ENCODE data around the gene FIS1.
"Not testable (repeated sequence)": the region's sequence is repeated elsewhere in the genome, so short reads cannot be mapped to it uniquely, and the experiment has no call there.

The FIS1 gene

DNA sequence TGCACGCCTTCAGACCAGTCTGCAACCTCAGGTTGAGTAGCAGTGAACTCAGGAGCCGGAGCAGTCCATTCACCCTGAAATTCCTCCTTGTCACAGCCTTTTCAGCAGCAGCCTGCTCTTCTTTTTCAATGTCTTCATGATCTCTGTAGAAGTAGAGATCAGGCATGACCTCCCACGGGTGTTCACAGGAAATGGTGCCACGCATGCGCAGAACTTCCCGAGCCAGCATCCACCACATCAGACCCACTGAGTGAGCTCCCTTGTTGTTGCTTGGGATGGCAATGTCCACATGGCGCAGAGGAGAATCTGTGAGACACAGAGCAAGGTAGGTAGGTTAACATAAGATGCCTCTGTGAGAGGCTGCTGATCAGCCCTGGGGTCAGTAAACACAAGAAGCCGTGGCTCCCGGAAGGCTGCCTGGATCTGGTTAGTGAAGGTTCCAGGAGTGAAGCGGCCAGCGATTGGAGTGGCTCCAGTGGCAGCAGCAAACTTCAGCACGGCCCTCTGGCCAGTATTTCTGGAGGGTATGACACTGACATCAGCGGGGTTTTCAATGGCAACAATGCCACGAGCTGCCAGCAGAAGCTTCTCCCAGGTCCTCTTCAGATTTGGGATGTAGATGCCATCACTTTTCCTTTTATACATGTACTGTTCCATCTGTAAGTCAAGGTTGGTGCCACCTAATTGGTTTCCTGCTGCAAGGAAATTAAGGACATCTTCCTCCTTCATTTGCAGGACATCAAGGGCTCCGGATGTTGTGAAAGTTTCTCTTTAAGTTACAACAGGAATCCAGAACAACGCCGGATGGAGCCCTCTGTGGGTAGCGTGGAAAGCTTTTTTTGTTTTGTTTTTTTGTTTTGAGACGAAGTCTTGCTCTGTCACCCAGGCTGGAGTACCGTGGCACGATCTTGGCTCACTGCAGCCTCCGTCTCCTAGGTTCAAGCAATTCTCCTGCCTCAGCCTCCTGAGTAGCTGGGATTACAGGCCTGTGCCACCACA is 40.8 kb downstream of the FIS1 start:
- DNase-seq, result not testable (repeated sequence)

DNA sequence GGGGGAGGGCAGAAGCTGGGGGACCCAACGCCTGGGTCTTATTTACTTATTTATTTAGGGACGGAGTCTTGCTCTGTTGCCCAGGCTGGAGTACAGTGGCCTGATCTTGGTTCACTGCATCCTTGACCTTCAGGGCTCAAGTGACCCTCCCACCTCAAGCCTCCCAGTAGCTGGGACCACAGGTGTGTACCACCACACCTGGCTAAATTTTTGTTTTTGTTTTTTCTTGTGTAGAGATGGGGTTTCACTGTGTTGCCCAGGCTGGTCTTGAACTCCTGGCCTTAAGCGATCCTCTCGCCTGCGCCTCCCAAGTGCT is 42.3 kb downstream of the FIS1 start:
- no peak for DNase-seq

DNA sequence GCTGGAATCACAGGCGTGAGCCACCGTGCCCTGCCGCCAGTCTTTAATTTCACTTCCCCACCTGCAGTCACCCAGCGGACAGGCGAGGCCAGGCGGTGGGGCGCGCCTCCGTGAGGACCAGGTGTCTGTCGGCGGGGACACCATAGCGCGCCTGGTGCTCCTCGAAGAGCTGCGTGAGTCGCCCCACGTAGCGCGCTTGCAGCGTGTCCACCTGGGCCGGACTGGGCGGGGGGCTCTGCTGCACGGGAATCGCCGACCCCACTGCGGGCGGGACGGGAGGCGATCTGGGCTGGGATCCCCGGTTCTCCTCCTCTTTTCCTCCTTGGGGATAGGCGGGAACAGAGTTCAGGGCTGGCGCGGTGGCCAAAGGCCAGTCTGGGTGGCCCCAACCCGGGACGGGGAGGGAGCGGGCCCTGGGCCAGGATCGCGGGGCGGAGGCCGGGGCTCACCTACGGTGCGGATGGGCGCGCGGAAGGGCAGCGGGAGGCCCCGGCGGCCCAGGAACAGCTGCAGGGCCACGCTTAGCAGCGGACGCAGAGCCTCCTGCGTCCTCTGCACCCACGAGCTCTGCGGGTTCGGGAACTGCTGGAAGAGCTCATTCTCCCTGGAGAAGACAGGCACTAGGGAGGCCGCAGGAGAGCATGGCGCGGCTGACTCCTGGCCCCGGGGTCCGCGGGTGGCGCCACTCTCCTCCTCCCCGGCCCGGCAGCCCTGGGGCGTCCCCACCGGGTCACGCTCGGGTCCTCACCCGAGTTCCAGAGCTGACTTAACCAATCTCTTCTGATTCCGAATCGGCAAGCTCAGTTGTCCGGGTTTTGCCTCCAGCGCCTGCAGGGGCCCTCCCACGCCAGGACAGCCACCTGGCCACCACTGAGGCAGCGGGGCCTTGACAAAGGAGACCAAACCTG is 42.9 kb downstream of the FIS1 start:
- no peak for DNase-seq

DNA sequence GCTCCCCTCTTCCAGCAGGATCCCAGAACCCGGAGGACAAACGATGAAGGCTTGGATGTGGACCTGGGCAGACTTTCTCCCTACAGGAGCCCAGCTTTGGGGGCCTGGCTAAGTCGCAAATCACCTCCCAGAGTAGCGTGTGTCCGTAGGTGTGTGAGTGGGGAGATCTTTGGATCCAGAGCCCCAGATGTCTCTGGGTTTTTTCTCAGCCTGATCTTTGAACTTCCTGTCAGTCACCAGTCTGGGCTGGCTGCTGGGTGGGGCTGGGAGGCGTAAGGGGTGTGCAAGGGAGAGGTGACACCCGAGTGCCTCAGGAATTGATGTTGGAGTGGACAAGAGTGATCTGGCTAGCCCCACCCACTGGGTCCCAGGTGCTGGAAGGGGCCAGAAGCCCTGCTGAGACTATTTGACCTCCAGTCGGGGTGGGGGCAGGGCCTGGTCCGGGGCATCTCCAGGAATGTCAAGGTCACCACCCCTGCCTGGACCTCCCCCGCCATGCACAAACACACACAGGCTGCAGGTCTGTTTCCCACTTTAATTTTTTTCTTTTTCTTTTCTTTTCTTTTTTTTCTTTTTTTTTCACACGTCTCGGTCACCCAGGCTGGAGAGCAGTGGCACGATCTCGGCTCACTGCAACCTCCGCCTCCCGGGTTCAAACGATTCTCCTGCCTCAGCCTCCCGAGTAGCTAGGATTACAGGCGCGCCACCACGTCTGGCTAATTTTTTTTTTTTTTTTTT is 43.9 kb downstream of the FIS1 start, which contains the start of gene MOGAT3:
Gene MOGAT3, minus strand, starts transcription at position 175 of the 738 bp plus-strand sequence. CDS start 182 bp downstream, outside the sequence.
- DNase-seq, result no peak

DNA sequence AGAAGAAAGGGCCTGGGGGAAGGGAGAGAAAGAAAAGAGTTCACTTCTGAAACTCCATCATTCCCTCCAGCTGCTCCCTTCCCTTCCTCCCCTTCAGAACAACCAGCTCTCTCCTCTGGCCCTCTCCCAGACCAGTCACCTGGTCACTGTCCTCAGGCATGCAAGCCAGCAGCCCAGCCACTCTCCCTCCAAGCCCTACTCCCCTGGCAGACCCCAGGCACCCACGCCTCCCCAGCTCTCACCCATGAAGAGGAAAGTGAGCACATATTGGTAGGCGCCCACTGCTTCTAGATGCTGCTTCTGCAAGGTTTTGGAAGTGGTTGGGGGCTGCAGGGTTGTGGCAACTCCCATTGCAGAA is 44.4 kb downstream of the FIS1 start:
- DNase-seq, result no peak

DNA sequence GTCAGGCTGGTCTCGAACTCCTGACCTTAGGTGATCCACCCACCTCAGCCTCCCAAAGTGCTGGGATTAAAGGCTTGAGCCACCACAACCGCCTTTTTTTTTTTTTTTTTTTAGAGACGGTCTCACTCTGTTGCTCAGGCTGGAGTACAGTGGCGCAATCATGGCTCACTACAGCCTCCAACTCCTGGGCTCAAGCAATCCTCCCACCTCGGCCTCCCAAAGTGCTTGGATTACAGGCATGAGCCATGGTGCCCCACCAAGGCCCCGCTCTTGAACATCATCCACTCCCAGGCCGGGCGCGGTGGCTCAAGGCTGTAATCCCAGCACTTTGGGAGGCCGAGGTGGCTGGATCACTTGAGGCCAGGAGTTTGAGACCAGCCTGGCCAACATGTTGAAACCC is 45.4 kb downstream of the FIS1 start:
- DNase-seq, result not testable (repeated sequence)

DNA sequence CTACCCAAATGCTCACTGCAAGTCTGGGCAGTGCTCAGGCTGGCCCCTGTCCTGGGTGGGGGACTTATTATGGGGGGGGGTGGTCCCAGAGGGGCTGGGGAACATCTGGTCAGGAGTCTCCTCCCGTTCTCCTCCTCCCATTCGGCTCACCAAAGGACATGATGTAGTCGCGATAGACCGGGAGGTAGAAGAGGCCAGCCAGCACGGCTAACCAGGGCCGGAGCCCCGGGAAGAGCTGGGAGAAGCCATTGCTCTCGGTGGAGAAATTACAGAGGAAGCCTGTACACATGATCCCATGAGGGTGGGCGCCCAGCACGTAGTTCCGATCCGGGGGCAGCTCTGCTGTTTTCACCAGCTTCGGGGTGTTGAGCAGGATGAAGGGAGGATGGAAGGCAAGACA is 46.4 kb downstream of the FIS1 start:
- no peak for DNase-seq

DNA sequence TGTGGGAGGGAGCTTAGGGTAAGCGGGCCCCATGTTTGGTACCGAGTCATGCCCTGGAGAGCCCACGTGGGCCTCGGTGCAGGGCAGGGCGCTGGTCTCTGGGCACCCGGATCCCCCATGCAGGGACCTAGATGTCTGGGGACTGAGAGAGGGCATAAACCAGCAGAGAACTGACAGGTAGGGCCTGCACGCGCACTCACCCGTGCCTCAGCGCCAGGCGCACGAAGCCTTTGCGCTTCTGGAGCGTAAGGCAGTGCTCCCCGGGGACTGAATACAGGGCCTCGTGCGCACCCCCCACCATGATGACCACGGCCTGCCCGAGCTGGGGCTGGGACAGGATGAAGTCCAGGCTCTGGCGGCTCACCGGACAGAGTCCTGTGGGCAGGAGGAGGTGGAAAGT is 46.9 kb downstream of the FIS1 start:
- no peak for DNase-seq

DNA sequence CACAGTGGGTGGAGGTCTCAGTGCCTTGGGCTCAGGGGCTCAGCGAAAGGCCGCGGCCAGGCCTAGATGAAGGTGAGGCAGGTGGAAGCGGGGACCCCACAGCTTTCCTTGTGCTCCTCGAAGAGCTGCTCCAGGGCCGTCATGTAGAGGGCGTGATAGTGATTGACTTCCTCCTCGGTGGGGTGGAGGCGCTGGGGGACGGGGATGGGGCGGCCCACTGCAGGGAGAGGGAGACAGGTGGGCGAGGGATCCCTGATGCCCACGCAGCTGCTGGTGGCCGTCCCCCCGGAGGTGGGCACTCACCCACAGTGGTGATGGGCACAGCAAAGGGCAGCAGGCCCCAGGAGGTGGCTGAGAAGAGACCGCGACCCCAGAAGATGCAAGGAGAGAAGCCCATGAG is 49.0 kb downstream of the FIS1 start:
- DNase-seq, result no peak
